ENCODE measurements around the gene SLITRK2. TPM values are rescaled to one million over a fixed set of nuclear protein-coding genes. Genes with fewer than 3 reads are reported as not detected.

Gene SLITRK2
- total and polyA plus RNA-seq, 10 of the 15 experiments (the other 5 are each of a cell fraction or from before 2014, with no cell fraction given) = not detected

DNA sequence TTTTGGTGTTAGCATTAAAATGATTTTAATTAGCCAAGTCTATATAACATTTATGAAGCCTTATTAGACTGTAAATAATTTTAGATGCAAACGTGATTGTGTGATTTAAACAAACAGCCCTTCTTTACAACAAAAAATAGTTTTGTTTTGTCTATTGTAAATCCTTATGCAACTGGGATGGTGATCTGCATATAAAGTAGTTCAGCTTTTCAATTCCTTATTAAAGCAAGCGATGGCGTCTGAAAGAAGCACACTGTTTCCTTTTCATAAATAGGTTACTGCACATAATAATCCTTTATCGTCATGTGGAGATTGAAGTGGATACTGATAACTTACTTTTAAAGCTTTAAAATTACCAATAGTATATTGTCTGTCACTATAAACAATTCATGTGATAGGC is 8.8 kb downstream of the SLITRK2 start:
- ATAC-seq (no peak), DNase-seq (ENCODE audit: low read depth, low spot score) (no peak), FAIRE-seq (no peak)
- Histone ChIP-seq H3K27ac (ENCODE audit: control insufficient read depth, insufficient read depth) (no peak overlapping the region), H3K36me3 (ENCODE audit: control insufficient read depth in 2 of 2, insufficient read depth in 2 of 2, low read length in 1 of 2) (no peaks in the 10 kb centered on the region), H3K79me2 (ENCODE audit: control insufficient read depth, insufficient read depth, low read length) (no peaks in the 10 kb centered on the region), H3K4me1 (ENCODE audit: control insufficient read depth, insufficient read depth, low read length) (no peaks in the 10 kb centered on the region), H3K9me3 (replicated peaks; ENCODE audit: control insufficient read depth, insufficient read depth, low read length) (no peaks in the 10 kb centered on the region), H2AFZ (ENCODE audit: control insufficient read depth, low read depth, low read length) (no peak overlapping the region), H3K4me2 (ENCODE audit: control insufficient read depth, insufficient read depth) (no peak overlapping the region), H3K4me3 (no peak overlapping the region), H3K27me3 (replicated peaks in 1 of 2; ENCODE audit: control insufficient read depth in 2 of 2, insufficient read depth in 2 of 2, low read length in 1 of 2) (no peaks in the 10 kb centered on the region), H4K20me1 (ENCODE audit: control insufficient read depth, insufficient read depth) (no peaks in the 10 kb centered on the region), H3K9ac (ENCODE audit: control insufficient read depth, insufficient read depth, low read length) (no peak overlapping the region)
- no TSS peak for BruUV-seq (replicated peaks)
- in situ Hi-C loops (cut with MboI) = no loop called here
- intact Hi-C loops (cut with micrococcal nuclease; ENCODE audit: unreplicated experiment) = no loop called here
- CTCF ChIA-PET = no interaction called here
- RAD21 ChIA-PET (ENCODE audit: unreplicated experiment) = no interaction called here
- WGBS (ENCODE audit: insufficient coverage, insufficient replicate concordance, low lambda C conversion rate, missing lambda C conversion rate) = 22% methylated on average over 4 of the region's 4 CpGs
- SMC1A ChIA-PET (ENCODE audit: uncharacterized antibody, unreplicated experiment) = no interaction called here
- no peak for TF ChIP-seq DPF2 (IDR thresholded peaks at IDR 0.05)
- TF ChIP-seq MYC (IDR thresholded peaks at IDR 0.05; ENCODE audit: insufficient read depth, insufficient read length, insufficient replicate concordance, low read length, severe bottlenecking) = no peak
- TF ChIP-seq, protein P1, sequence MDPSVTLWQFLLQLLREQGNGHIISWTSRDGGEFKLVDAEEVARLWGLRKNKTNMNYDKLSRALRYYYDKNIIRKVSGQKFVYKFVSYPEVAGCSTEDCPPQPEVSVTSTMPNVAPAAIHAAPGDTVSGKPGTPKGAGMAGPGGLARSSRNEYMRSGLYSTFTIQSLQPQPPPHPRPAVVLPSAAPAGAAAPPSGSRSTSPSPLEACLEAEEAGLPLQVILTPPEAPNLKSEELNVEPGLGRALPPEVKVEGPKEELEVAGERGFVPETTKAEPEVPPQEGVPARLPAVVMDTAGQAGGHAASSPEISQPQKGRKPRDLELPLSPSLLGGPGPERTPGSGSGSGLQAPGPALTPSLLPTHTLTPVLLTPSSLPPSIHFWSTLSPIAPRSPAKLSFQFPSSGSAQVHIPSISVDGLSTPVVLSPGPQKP (IDR thresholded peaks at IDR 0.05; ENCODE audit: low read depth, low read length) = no peak
- POLR2A ChIA-PET = no interaction called here

DNA sequence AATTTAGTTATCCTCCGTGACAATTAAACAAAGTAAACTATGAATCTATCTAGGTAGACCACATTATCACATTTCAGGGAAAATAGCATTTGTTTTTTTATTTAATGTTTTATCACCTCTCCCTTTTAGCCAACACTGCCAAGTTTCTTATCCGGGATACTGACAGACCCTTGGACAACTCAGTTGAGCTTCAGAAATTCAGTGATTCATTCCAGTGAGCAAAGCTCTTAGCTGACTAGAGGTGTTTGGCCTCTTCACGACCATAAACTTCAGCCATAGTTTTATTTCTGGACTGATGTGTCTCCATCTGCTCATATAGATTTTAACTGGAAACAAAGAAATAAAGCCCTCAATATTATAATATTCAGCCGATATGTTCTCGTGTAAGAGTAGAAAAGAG is 15.2 kb downstream of the SLITRK2 start:
- ChIA-PET POLR2A (no interaction called here), SMC1A (ENCODE audit: uncharacterized antibody, unreplicated experiment) (no interaction called here), RAD21 (ENCODE audit: unreplicated experiment) (no interaction called here), CTCF (no interaction called here)
- no peaks in the 10 kb centered on the region for H3K79me2 ChIP-seq (ENCODE audit: control insufficient read depth, insufficient read depth, low read length)
- no peak for DNase-seq (ENCODE audit: low read depth, low spot score)
- no peaks in the 10 kb centered on the region for H4K20me1 ChIP-seq (ENCODE audit: control insufficient read depth, insufficient read depth)
- H3K4me2 ChIP-seq (ENCODE audit: control insufficient read depth, insufficient read depth) = no peak overlapping the region
- intact Hi-C loops (cut with micrococcal nuclease; ENCODE audit: unreplicated experiment) (no loop called here), in situ Hi-C loops (cut with MboI) (no loop called here)
- no peak for ATAC-seq
- WGBS (ENCODE audit: insufficient coverage, insufficient replicate concordance, low lambda C conversion rate, missing lambda C conversion rate) = 17% methylated on average over 5 of the region's 5 CpGs
- no peak overlapping the region for H2AFZ ChIP-seq (ENCODE audit: control insufficient read depth, low read depth, low read length)
- no peak overlapping the region for H3K4me3 ChIP-seq
- no peaks in the 10 kb centered on the region for H3K4me1 ChIP-seq (ENCODE audit: control insufficient read depth, insufficient read depth, low read length)
- H3K27ac ChIP-seq (ENCODE audit: control insufficient read depth, insufficient read depth) = no peak overlapping the region
- no TSS peak for BruUV-seq (replicated peaks)
- no peaks in the 10 kb centered on the region for H3K9me3 ChIP-seq (replicated peaks; ENCODE audit: control insufficient read depth, insufficient read depth, low read length)
- H3K36me3 ChIP-seq (ENCODE audit: control insufficient read depth in 2 of 2, insufficient read depth in 2 of 2, low read length in 1 of 2) = no peaks in the 10 kb centered on the region
- H3K27me3 ChIP-seq (replicated peaks in 1 of 2; ENCODE audit: control insufficient read depth in 2 of 2, insufficient read depth in 2 of 2, low read length in 1 of 2) = no peaks in the 10 kb centered on the region
- H3K9ac ChIP-seq (ENCODE audit: control insufficient read depth, insufficient read depth, low read length) = no peak overlapping the region
- FAIRE-seq = no peak
- TF ChIP-seq IKZF2 (IDR thresholded peaks at IDR 0.05) = no peak
- TF ChIP-seq, protein P1 (IDR thresholded peaks at IDR 0.05; ENCODE audit: low read depth, low read length) = no peak
- no peak for TF ChIP-seq TAF1 (IDR thresholded peaks at IDR 0.05; ENCODE audit: borderline replicate concordance, low read depth, low read length)
- TF ChIP-seq, protein P2, sequence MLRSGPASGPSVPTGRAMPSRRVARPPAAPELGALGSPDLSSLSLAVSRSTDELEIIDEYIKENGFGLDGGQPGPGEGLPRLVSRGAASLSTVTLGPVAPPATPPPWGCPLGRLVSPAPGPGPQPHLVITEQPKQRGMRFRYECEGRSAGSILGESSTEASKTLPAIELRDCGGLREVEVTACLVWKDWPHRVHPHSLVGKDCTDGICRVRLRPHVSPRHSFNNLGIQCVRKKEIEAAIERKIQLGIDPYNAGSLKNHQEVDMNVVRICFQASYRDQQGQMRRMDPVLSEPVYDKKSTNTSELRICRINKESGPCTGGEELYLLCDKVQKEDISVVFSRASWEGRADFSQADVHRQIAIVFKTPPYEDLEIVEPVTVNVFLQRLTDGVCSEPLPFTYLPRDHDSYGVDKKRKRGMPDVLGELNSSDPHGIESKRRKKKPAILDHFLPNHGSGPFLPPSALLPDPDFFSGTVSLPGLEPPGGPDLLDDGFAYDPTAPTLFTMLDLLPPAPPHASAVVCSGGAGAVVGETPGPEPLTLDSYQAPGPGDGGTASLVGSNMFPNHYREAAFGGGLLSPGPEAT (IDR thresholded peaks at IDR 0.05; ENCODE audit: low read depth) = no peak
- TF ChIP-seq, protein P3, sequence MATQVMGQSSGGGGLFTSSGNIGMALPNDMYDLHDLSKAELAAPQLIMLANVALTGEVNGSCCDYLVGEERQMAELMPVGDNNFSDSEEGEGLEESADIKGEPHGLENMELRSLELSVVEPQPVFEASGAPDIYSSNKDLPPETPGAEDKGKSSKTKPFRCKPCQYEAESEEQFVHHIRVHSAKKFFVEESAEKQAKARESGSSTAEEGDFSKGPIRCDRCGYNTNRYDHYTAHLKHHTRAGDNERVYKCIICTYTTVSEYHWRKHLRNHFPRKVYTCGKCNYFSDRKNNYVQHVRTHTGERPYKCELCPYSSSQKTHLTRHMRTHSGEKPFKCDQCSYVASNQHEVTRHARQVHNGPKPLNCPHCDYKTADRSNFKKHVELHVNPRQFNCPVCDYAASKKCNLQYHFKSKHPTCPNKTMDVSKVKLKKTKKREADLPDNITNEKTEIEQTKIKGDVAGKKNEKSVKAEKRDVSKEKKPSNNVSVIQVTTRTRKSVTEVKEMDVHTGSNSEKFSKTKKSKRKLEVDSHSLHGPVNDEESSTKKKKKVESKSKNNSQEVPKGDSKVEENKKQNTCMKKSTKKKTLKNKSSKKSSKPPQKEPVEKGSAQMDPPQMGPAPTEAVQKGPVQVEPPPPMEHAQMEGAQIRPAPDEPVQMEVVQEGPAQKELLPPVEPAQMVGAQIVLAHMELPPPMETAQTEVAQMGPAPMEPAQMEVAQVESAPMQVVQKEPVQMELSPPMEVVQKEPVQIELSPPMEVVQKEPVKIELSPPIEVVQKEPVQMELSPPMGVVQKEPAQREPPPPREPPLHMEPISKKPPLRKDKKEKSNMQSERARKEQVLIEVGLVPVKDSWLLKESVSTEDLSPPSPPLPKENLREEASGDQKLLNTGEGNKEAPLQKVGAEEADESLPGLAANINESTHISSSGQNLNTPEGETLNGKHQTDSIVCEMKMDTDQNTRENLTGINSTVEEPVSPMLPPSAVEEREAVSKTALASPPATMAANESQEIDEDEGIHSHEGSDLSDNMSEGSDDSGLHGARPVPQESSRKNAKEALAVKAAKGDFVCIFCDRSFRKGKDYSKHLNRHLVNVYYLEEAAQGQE (IDR thresholded peaks at IDR 0.05; ENCODE audit: low read depth, low read length) = no peak
- TF ChIP-seq, protein P4, sequence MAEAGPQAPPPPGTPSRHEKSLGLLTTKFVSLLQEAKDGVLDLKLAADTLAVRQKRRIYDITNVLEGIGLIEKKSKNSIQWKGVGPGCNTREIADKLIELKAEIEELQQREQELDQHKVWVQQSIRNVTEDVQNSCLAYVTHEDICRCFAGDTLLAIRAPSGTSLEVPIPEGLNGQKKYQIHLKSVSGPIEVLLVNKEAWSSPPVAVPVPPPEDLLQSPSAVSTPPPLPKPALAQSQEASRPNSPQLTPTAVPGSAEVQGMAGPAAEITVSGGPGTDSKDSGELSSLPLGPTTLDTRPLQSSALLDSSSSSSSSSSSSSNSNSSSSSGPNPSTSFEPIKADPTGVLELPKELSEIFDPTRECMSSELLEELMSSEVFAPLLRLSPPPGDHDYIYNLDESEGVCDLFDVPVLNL (IDR thresholded peaks at IDR 0.05; ENCODE audit: low read depth, low read length) = no peak
- TF ChIP-seq FOXK2 (IDR thresholded peaks at IDR 0.05) = no peak
